GM19351 (cell line): ENCODE measurements around the gene MAPKAPK5.
"Not testable (repeated sequence)": the region's sequence is repeated elsewhere in the genome, so short reads cannot be mapped to it uniquely, and the experiment has no call there.

ENCODE experiments used
- ATAC-seq: cut with Tn5 transposase; IDR thresholded peaks from one replicate; pipeline ENCODE4 v1.9.1; 2021; ENCODE audit warnings: mild to moderate bottlenecking, moderate library complexity; ENCODE audit not compliant: unreplicated experiment

MAPKAPK5 gene

DNA sequence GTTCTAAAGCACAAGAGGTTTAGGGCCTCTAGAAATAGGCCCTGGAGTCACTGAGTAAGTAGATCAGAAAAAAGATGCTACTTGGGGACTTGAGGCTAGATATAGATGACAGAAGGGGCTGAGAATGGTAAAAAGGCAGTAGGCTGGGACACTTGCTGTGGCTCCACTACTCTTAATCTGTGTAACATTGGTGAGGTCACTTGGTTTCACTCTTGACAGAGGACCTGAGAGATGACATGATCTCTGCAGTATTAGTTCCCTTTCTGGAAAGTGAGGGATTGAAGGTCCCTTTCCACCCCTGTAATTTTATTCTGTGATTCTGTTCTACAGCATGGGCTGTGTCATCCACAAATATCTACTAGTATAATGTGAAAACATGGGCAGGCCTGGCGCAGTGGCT is 39.7 kb downstream of the MAPKAPK5 start:
- peak; percentile 47 for ATAC-seq

GRCh38 chr12:111886662-111887545 is 44.9 kb downstream of the MAPKAPK5 start:
- no peak for ATAC-seq

- no peak for ATAC-seq
These were observed 46.1 kb downstream of the MAPKAPK5 start for GRCh38 chr12:111887926-111888745.

DNA sequence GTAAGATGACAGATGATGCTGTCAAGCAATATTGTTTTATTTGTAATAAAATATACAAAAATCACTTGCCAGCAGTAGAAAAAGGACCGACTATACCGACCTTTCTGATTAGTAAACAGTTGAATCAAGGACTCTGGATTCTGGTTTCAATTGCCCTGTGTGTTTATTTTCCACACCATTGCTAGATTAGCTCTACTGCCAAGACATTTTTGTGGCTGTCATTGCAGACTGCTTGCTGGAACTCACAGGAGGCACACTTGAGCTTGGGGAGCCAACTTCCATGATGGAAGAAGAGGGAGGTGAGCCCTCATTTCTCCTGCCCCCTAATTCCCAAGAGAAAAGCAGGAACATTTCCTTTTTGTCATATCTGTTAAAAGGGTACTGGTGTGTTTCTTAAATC is 51.3 kb downstream of the MAPKAPK5 start:
- ATAC-seq: no peak

GRCh38 chr12:111894556-111894955 is 52.5 kb downstream of the MAPKAPK5 start:
- ATAC-seq: no peak

DNA sequence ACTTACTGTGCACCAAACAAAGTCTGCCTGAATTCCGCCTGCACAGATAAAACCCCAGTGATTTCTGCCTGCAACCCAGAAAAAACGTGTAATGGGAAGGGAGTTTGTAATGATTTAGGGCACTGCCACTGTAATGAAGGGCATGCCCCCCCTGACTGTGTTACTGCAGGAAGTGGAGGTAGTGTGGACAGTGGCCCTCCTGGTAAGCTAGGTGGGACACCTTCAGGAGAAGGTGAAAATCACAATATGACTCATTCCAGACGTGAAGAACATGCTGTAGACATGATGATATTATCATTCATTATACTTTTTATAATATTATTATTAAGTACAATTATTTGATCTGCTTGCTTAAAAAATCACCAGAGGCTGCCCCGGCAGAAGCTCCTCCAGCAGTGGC is 59.2 kb downstream of the MAPKAPK5 start:
- no peak for ATAC-seq

GRCh38 chr12:111904446-111904975 is 62.5 kb downstream of the MAPKAPK5 start:
- ATAC-seq: no peak

DNA sequence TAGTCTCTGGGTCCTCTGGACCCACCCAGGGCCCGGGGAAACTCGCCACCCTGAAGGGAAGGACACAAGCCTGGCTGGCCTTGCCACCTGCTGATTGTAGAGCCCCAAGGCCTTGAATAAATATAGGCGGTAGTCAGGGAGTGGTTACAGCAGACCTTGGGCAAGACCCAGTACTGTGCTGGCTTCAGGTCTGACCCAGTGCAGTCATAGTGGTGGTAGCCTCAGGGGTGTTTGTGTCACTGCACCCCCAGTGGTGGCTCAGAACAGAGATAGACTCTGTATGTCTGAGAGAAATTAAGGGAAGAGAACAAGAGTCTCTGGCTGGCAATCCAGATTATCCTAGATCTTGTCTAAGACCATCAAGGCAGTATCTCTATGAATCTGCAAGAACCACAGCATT is 63.5 kb downstream of the MAPKAPK5 start:
- no peak for ATAC-seq

DNA sequence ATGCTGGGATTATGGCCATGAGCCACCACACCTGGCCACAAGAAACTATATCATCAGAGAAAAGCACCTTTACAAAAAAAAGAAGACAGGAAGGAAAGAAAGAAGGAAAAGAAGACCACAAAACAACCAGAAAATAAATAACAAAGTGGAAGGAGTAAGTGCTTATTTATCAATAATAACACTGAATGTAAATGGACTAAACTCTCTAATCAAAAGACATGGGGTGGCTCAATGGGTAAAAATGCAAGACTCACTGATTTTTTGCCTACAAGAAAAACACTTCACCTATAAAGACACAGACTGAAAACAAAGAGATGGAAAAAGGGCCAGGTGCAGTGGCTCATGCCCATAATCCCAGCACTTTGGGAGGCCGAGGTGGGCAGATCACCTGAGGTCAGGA is 65.7 kb downstream of the MAPKAPK5 start:
- no peak for ATAC-seq

DNA sequence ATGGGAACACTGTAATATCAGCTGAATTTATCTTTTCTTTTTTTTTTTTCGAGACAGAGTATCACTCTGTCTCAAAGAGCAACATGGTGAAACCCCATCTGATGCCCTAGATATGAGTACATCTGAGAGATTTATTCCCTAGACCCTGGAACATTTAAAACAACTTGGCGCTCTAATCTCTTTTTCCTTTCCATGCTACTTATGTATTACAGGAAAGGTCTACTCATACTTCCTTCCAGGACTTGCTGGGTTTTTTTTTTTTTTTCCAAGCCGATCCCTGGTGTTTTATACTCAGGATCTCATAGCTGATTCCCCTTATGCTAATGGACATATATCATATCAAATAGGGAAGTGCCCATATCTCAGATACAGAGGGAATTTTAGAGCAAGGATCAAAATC is 83.1 kb downstream of the MAPKAPK5 start:
- no peak for ATAC-seq

GRCh38 chr12:111926631-111927030 is 84.6 kb downstream of the MAPKAPK5 start:
- ATAC-seq: no peak

- ATAC-seq: no peak
These were observed 85.3 kb downstream of the MAPKAPK5 start for GRCh38 chr12:111927346-111927745.

DNA sequence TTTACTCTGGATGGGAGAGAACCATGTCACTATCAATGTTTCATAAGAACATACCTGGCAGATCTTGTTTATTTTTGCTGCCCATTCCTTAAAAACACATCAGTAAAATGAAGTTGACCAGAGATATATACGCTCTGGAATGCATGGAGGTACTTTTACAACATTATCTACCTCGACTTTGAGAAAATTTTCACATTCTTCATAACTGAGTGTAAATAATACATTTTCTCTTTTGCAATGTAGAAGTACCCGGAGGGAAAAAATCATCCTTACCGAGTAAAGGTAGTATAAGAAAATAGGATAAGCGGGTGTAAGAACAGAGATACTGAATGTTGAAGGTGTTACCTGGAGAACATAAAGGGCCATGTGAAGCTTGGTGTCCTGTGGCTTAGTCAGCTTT is 90.2 kb downstream of the MAPKAPK5 start:
- ATAC-seq: no peak

- no peak for ATAC-seq
These were observed 94.8 kb downstream of the MAPKAPK5 start for GRCh38 chr12:111936869-111937268.

DNA sequence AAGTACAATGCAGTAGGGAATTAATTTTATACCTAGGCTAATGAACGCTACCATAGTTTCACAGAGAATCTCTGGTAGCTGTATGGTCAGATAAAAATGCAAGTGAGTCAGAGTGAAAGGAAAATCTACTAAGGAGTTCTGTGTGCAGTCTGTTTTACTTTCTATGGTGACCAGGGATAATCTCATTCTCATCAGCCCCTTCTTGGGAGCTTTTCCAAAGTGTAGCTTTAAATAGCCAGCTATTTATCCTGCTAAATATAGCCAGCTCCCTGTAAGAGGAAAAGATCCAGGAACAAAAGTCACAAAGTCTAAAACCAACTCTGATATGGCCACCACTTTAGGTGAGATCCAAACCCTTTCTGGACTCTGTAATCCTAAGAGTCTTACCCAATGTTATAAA is 95.4 kb downstream of the MAPKAPK5 start:
- ATAC-seq: no peak

DNA sequence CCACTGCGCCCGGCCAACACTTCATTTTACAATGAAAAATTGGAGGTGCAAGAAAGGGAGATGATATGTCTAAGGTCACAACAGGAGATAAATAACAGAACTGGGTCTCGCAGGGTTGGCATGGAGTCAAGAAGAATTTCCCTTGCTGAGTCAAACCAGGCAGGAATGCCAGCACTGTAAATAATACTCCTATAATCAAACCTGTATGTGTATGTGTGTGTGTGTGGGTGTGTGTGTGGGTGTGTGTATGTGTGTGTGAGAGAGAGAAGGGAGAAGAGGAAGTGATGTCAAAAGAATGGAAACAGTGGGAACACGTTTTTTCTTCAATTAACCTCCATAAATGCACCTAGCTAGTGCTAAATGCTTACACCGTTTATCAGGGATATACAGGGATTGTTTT is 100.5 kb downstream of the MAPKAPK5 start:
- ATAC-seq: no peak

DNA sequence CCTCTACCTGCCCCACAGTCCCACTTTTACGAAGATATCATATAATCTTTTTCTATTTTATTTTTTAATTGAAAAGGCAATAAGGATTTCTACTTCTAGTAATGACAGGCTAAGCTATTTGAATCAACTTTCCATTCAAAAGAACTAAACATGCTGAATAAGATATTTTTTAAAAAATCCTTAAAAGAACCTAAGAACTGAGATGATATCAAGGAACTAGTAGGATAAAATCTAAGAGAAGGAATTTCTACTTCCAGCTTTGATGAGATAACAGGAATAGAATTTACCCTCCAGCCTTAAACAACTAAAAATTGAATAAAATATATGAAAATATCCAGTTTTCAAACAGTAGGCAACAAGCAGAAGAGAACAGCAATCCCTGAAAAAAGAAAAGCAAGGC is 101.9 kb downstream of the MAPKAPK5 start:
- ATAC-seq: no peak

- not testable (repeated sequence) for ATAC-seq
These were observed 109.1 kb downstream of the MAPKAPK5 start for GRCh38 chr12:111950961-111951676.
